ENCODE measurements around the gene IL17RB. TPM values are rescaled to one million over a fixed set of nuclear protein-coding genes. Genes with fewer than 3 reads are reported as not detected.
A peak's percentile ranks its signal among the peaks of the same experiment; 100 is the strongest.

The IL17RB gene
- total RNA-seq, 1 experiment from 2014 or later, result 9.8 TPM

- Histone ChIP-seq H3K56ac (ENCODE audit: insufficient read length, low read depth, low read length) (no peak overlapping the region), H4K20me1 (ENCODE audit: control insufficient read depth, insufficient read depth, insufficient read length) (no peaks in the 10 kb centered on the region), H3K79me2 (ENCODE audit: insufficient read depth, low read length) (no peaks in the 10 kb centered on the region), H2AFZ (ENCODE audit: low read length) (no peak overlapping the region), H2AK5ac (ENCODE audit: insufficient read length, low read length) (no peak overlapping the region), H3K4me1 (ENCODE audit: insufficient read depth, low read length) (no peaks in the 10 kb centered on the region), H4K91ac (ENCODE audit: insufficient read length, low read depth, low read length) (no peak overlapping the region), H3K27ac (ENCODE audit: insufficient read length, low read depth, low read length) (no peak overlapping the region), H2BK120ac (ENCODE audit: low read depth, low read length, poor library complexity, severe bottlenecking) (no peak overlapping the region), H3K79me1 (ENCODE audit: insufficient read depth, low read depth, low read length, poor library complexity, severe bottlenecking) (no peaks in the 10 kb centered on the region), H3K27me3 (ENCODE audit: insufficient read depth, low read length) (no peaks in the 10 kb centered on the region), H4K5ac (ENCODE audit: insufficient read length, low read depth, low read length) (no peak overlapping the region), H3K4me2 (ENCODE audit: insufficient read depth, insufficient read length, low read length) (no peak overlapping the region), H3K9me3 (ENCODE audit: control insufficient read depth, low read depth, low read length) (no peaks in the 10 kb centered on the region), H2BK12ac (ENCODE audit: insufficient read length, low read depth, low read length) (no peak overlapping the region), H2BK5ac (ENCODE audit: insufficient read length, low read length) (no peak overlapping the region), H3K4ac (ENCODE audit: low read depth, low read length) (no peak overlapping the region), H2BK15ac (ENCODE audit: low read depth, low read length) (no peak overlapping the region), H2BK20ac (ENCODE audit: low read depth, low read length, poor library complexity, severe bottlenecking) (no peak overlapping the region), H4K8ac (replicated peaks; ENCODE audit: insufficient read length, low read depth, low read length) (no peak overlapping the region), H3T11ph (ENCODE audit: low read length) (no peak overlapping the region), H3K18ac (ENCODE audit: insufficient read length, low read depth, low read length) (no peak overlapping the region), H3K23me2 (ENCODE audit: insufficient read length, low read depth, low read length, poor library complexity, severe bottlenecking) (no peaks in the 10 kb centered on the region), H3K9ac (ENCODE audit: extremely low read depth, insufficient read length, low read length) (no peak overlapping the region), H3K14ac (ENCODE audit: insufficient read depth, low read length) (no peak overlapping the region), H3K23ac (ENCODE audit: insufficient read length, low read depth, low read length) (no peak overlapping the region)
- peaks cover 4 to 10% of the 10 kb centered on the region in 2 experiments; a peak in 3 of 4 replicates for H3K4me1 Mint-ChIP-seq
- peak overlapping the region in 1 of 3 experiments; percentile 34; a peak in 1 of 7 replicates for H3K27ac Mint-ChIP-seq
- WGBS (ENCODE audit: extremely low coverage, insufficient read length, low lambda C conversion rate), result no CpG with 5 or more reads among the region's 4 CpGs
- no peak for DNase-seq
- H3K36me3 Mint-ChIP-seq (ENCODE audit: insufficient read depth in 1 of 3, low read depth in 3 of 3), result peaks cover 0 to 6% (median 4%) of the 10 kb centered on the region in 3 experiments; a peak in 4 of 7 replicates
- H3K4me3 Mint-ChIP-seq, result no peak overlapping the region
- no peak for TF ChIP-seq CTCF (conservative IDR thresholded peaks at IDR 0.05)
- H3K27me3 Mint-ChIP-seq (ENCODE audit: low read depth), result no peaks in the 10 kb centered on the region
- H3K9me3 Mint-ChIP-seq, result no peaks in the 10 kb centered on the region
Observed at GRCh38 chr3:53824795-53825194, 21.6 kb upstream of the IL17RB start.

All from H9 (cell line).